A549 treated with AZD2906 at 1 μM for 4 hours (cell line): ENCODE measurements around the gene TMEM272. TPM values are rescaled to one million over a fixed set of nuclear protein-coding genes. Genes with fewer than 3 reads are reported as not detected.

Experiments
- total RNA-seq: library from RNA; stranded (reverse); fragments of 200-300 nt; extraction: Qiagen RNA extraction; gene quantifications from 5 replicates; pipeline ENCODE4 v1.2.3, GENCODE V29; 2022

TMEM272 gene, protein sequence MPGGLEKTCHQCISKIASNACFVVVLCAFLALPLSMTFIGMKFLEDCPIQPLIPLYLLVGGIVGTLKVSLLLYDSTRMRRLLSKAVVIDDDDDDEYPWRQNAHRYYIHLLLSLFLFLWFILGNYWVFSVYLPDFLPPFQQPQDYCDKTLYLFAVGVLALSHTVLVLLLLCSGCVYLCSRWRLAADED
- not detected in 5 replicates for total RNA-seq

DNA sequence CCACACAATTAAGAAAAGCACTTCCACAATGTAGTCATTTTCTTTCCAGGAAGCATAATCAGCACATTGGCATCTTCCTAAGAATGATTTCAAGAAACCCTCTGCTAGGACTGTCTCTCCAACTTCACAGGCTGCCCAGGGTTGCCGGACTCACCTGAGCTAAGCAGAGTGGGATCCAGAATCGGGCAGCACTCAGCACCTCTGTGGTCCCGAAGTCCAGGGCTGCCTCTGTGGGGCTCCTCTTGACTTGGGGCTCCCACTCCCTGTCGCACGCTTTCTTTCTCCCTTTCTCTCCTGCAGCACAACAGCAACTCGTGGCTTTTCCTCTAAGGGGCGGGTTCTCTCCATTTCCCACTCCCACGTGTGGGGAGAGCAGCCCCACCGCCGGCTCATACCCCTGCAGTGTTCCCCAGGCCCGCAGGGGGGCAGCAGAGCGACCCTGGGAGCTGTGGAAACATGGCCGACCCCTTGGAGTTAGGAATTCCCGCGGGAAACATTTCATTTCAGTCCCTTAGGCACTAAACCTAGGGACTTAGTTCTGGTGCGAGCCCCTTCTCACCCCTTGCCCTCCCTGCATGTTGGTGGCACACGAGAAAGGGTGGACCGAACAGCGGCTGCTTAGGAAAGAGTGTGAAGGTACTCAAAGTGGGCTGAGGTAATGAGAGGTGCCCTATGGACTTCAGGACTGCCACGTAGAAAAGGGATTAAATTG lies at the start of gene TMEM272:
TMEM272 (minus strand) TSS at position 316 of the 712 bp plus-strand sequence. CDS start 6,647 bp downstream, outside the sequence.

DNA sequence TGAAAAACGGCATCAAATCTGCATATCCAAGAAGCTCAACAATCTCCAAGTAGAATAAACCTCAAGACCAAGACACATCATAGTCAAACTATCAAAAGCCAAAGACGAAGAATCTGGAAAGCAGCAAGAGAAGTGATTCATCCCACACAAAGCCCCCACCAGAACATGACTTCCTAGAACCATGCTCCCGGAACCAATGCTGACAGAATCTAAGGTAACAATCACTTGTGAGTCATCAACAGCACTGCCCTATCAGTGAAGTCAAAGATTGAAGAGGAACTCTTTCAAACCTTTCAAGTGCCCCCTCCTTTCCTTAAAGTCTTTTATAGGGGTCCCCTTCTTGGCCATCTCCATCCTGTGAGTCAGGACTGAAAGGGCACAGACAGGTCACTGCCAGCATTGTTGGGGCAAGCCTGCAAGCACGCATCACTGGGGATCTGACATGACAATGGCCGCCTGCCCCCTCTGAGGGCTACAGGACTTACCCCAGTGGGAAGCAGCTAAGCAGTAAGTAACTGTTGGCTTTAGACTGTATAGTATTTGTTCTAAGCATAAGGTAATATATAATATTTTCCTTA lies 16.8 kb upstream of the TMEM272 start, which contains the start of gene CCDC70:
CCDC70 (plus strand) TSS at position 247 of the 578 bp plus-strand sequence. CDS start 3,443 bp downstream, outside the sequence.

DNA sequence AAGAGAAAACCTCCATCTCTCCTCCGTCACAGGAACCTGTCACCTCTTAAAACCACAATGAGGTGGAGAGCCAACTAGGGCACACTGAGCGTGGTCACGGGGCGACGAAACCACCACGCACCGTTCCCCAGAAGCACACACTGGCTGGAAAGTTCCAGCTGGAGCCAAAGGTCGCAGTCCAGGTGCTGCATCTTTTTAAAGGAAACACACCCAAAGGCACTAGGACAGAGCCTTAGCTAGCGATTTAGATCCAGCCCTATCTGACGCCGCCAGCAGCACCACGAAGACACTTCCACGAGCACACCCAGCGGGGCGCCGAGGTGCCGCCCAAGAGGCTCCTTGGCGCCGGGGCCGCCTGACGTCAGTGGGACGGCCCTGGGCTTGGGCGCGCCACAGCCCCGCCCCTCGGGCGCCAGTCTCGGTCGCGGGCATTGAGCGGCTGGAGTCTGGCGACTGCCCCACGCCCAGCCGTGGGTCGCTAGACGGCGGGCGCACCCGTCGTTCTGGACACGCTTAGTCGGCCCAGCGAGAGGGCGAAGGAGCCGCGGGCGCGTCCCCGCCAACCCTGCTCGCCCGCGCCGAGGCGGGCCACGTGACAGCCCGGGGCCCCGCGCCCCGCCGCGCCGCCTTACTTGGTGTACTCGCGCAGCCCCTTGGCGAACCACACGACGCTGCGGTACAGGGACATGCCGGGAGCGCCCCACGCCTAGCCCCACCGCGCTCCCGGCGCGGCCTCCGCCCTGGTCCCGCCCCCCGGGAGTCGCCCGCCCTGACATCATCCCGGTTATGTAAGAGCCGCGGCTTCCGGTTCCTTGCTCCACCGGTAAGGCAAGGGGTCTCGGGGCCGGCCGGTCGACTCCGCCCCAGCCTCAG lies 41.3 kb downstream of the TMEM272 start, which contains the start of gene DHRS12:
DHRS12 (minus strand) TSS at position 742 of the 873 bp plus-strand sequence. CDS start 4,504 bp downstream, outside the sequence.

Other genes with a start within 250 kb of the TMEM272 start
- gene DHRS12, start 41.0 kb downstream of the TMEM272 start, total RNA-seq = 4.1 to 5.6 TPM (median 4.7 TPM) in 5 replicates
- gene CCDC70, start 16.8 kb upstream of the TMEM272 start, total RNA-seq = not detected in 5 replicates
- 2.1 to 3.4 TPM (median 2.6 TPM) in 5 replicates for gene ATP7B, start 166.3 kb upstream of the TMEM272 start, total RNA-seq
- gene ALG11, start 167.2 kb upstream of the TMEM272 start, total RNA-seq = 5.4 to 12.0 TPM (median 7.3 TPM) in 5 replicates
- gene UTP14C, start 179.5 kb upstream of the TMEM272 start, total RNA-seq = 5.6 to 7.6 TPM (median 5.9 TPM) in 5 replicates